Inflammatory macrophage treated with lipopolysaccharide for 1 hour (primary cell): ENCODE measurements around the gene ZNF24.

ENCODE experiments used
- DNase-seq, 2 donors: peaks; one replicate each; pipeline ENCODE4 v3.0.0-alpha.2; 2020 to 2022

The ZNF24 gene

GRCh38 chr18:35290094-35290735 lies 54.0 kb downstream of the ZNF24 start, which contains the start of gene ZSCAN30:
ZSCAN30 (minus strand) TSS chr18:35290229; CDS start chr18:35264352, 25,877 bp downstream.
- DNase-seq: peak; percentile 93 to 97

DNA sequence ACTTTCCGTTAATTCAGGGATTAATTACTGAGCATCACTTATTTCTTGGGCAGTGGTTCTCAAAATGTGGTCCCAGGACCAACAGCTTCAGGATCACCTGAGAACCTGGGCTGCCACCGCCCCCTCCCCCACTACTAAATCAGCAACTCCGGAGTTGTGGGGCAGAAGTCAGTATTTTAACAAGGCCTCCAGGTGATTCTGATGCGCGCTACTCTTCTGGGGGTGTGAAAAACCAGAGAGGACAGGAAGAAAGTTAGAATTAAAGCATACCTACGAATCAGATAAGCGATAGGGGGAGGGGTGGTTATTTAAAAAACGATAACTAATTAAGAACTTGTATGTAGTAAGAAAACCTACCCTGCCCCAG lies 54.5 kb downstream of the ZNF24 start:
- DNase-seq: no peak

GRCh38 chr18:35289293-35289692 lies 54.9 kb downstream of the ZNF24 start:
- peak; percentile 13 to 18 for DNase-seq

GRCh38 chr18:35284841-35285240 lies 59.4 kb downstream of the ZNF24 start:
- DNase-seq: no peak

DNA sequence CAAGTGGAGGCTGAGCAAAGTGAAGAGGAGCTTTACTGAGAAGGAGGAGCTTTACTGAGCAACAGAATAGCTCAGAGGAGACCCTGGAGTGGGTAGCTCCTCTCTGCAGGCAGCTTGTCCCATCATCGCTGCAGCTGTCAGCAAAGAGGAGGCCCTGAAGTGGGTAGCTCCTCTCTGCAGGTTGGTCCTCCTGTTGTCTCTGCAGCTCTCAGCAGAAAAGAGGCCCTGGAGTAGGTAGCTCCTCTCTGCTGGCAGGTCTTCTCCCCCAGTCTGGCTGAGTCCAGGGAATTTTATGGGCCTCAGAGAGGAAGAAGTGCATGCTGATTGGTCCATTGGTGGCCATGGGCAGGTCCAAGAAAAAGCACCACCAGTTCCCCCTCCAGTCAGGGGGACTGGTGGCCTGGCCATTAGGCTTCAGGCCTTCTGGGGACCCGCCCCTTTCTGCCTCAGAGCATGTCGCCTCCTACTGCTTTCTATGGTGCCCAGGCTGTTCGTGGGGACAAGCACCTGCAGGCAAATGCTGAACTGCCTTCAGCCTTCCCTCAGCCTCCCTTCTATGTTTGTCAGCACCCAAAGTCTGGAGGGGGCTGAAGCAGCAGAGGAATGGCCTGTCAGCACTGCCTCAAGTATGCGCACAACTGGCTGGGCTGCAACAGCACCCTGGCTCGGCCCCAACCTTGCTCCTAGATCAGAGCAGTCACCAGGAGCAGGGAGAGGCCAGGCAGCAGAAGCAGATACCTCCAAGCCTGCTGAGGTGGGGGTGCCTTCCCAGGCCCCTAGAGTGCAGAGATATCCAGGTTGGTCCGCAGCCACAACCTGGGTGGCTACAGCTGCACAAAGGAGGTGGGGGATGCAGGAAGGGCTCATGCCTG lies 60.1 kb downstream of the ZNF24 start:
- DNase-seq: no peak

DNA sequence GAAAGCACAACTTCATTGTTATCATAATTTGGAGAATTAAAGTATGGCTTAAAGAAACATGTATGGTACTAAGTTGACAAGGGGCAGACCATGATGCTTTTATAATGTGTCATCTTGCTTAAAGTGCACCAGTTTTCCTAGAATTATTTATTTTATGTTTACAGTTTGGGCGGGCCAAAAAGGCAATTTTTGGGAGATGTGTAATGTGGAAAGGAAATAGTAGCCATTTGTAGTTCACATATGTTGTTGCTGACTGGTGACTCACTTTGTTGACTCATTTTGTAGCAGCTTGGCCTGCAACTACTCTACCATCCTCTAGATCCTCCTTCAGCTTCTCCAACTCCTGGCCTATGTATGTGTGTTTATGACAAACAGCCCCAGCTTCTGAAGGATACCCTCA lies 61.9 kb downstream of the ZNF24 start:
- DNase-seq: no peak
